Measurements from ENCODE around the gene UBA1.

Gene UBA1

DNA sequence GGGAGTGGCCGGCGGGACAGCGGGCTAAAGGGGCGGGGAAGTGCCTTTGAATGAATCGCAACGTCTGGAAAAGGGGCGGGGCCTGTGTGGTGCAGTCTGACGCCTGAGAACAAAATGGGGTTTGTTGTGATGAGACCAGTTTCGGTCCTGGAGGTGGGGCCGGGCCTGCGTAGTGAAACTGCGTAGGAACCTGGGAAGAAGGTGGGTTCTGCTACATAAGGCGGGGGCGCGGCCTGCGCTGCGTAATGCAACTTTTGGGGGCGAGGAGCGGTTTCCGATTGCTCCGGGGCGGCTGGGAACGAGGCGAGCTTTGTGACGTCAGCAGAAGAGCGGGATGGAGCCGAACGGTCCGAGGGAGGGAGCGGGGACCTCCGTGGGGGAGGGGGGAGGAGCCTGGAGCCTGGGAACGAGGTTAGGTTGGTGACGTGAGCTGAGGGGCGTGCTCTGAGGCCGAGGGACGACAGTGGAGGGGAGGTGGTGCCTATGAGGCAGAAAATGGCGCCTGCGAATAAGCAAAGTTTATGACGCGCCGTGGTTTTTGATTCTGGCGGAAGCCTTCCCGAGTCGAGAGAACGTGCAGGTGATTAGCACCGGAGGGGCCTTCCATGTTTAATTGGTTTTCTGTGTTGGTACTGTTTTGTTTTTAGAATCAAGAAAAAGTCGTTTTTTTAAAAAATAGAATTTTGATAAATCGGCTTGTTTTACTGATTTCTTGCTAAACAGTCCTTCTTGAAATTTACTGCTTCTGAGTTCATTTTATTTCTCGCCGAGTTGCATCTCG, 39.9 kb downstream of the UBA1 start:
- H3K9ac ChIP-seq (ENCODE audit: low read length) = peak overlapping the region; percentile 94
- peak overlapping the region; percentile 67 for H3K4me2 ChIP-seq (ENCODE audit: low read length)
- H3K4me3 ChIP-seq (ENCODE audit: low read depth, low read length, poor library complexity, severe bottlenecking) = peak overlapping the region; percentile 87
- H3K27ac ChIP-seq (ENCODE audit: low read depth, low read length, poor library complexity, severe bottlenecking) = peak overlapping the region; percentile 93
- H2AFZ ChIP-seq (ENCODE audit: low read length) = no peak overlapping the region
- no peaks in the 10 kb centered on the region for H3K27me3 ChIP-seq (ENCODE audit: insufficient read depth, low read length)
- H3K36me3 ChIP-seq (ENCODE audit: insufficient read depth, low read length) = peaks cover 12% of the 10 kb centered on the region
- H3K4me1 ChIP-seq (ENCODE audit: insufficient read depth, low read length, severe bottlenecking) = peaks cover 33% of the 10 kb centered on the region
- H3K79me2 ChIP-seq (ENCODE audit: insufficient read depth, low read length) = peaks cover 36% of the 10 kb centered on the region
- no peaks in the 10 kb centered on the region for H4K20me1 ChIP-seq (ENCODE audit: insufficient read depth, low read length)
- H3F3A ChIP-seq (ENCODE audit: insufficient read depth, low read length) = peaks cover 4% of the 10 kb centered on the region; the same call in 1 of the 2 replicates
- H3K9me2 ChIP-seq (ENCODE audit: low read depth, low read length) = no peaks in the 10 kb centered on the region
- TF ChIP-seq, protein P1, sequence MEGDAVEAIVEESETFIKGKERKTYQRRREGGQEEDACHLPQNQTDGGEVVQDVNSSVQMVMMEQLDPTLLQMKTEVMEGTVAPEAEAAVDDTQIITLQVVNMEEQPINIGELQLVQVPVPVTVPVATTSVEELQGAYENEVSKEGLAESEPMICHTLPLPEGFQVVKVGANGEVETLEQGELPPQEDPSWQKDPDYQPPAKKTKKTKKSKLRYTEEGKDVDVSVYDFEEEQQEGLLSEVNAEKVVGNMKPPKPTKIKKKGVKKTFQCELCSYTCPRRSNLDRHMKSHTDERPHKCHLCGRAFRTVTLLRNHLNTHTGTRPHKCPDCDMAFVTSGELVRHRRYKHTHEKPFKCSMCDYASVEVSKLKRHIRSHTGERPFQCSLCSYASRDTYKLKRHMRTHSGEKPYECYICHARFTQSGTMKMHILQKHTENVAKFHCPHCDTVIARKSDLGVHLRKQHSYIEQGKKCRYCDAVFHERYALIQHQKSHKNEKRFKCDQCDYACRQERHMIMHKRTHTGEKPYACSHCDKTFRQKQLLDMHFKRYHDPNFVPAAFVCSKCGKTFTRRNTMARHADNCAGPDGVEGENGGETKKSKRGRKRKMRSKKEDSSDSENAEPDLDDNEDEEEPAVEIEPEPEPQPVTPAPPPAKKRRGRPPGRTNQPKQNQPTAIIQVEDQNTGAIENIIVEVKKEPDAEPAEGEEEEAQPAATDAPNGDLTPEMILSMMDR (IDR thresholded peaks at IDR 0.05; ENCODE audit: low read length) = no peak
- no peak for TF ChIP-seq EZH2 (IDR thresholded peaks at IDR 0.05; ENCODE audit: borderline replicate concordance, low read length)
- H3K9me3 ChIP-seq (ENCODE audit: low read length) = no peaks in the 10 kb centered on the region

DNA sequence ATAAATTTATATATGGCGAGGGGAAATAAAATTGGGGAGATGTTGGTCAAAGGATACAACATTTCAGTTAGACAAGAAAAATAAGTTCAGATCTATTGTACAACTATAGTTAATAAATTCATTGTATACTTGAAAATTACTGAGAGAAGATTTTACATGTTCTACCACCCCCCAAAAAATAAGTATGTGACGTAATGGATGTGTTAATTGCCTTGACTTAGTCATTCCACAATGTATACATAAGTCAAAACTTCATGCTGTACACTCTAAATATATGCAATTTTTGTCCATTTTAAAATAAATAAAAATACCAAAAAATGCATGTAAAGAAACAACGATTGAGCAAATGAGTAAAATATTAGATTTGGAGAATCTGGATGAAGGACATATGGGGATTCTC, 41.0 kb downstream of the UBA1 start:
- no peak for TF ChIP-seq EZH2 (IDR thresholded peaks at IDR 0.05; ENCODE audit: borderline replicate concordance, low read length)
- TF ChIP-seq, protein P1 (IDR thresholded peaks at IDR 0.05; ENCODE audit: low read length) = no peak
- peaks cover 4% of the 10 kb centered on the region; the same call in 1 of the 2 replicates for H3F3A ChIP-seq (ENCODE audit: insufficient read depth, low read length)
- peak overlapping the region; percentile 87 for H3K4me3 ChIP-seq (ENCODE audit: low read depth, low read length, poor library complexity, severe bottlenecking)

DNA sequence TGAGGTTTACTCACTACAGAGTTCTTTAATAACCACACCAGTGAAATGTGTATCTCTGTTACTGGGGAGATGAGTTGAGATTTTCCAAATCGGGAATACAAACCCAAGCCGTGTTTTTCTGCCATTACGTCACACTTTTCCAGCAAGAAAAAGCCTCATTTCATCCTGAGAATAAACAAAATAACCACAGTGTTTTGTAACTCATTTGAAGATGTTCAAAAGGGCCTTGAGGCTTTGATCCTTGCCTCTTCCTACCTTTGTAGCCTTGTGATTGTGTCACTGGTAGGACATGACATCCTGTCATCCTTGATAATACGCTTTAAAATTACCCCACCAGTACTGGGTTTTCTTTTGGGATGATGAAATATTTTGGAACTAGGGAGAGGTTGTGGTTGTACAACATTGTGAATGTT, 42.1 kb downstream of the UBA1 start:
- no peak overlapping the region for H3K27ac ChIP-seq (ENCODE audit: low read depth, low read length, poor library complexity, severe bottlenecking)
- peaks cover 33% of the 10 kb centered on the region for H3K4me1 ChIP-seq (ENCODE audit: insufficient read depth, low read length, severe bottlenecking)
- no peak overlapping the region for H2AFZ ChIP-seq (ENCODE audit: low read length)
- peaks cover 36% of the 10 kb centered on the region for H3K79me2 ChIP-seq (ENCODE audit: insufficient read depth, low read length)
- no peak overlapping the region for H3K4me2 ChIP-seq (ENCODE audit: low read length)
- peaks cover 15% of the 10 kb centered on the region for H3K36me3 ChIP-seq (ENCODE audit: insufficient read depth, low read length)
- no peak overlapping the region for H3K4me3 ChIP-seq (ENCODE audit: low read depth, low read length, poor library complexity, severe bottlenecking)
- peaks cover 4% of the 10 kb centered on the region; the same call in 1 of the 2 replicates for H3F3A ChIP-seq (ENCODE audit: insufficient read depth, low read length)
- no peaks in the 10 kb centered on the region for H3K9me2 ChIP-seq (ENCODE audit: low read depth, low read length)
- no peaks in the 10 kb centered on the region for H4K20me1 ChIP-seq (ENCODE audit: insufficient read depth, low read length)
- H3K27me3 ChIP-seq (ENCODE audit: insufficient read depth, low read length) = no peaks in the 10 kb centered on the region
- H3K9ac ChIP-seq (ENCODE audit: low read length) = no peak overlapping the region
- no peak for TF ChIP-seq EZH2 (IDR thresholded peaks at IDR 0.05; ENCODE audit: borderline replicate concordance, low read length)
- TF ChIP-seq, protein P1 (IDR thresholded peaks at IDR 0.05; ENCODE audit: low read length) = no peak
- no peaks in the 10 kb centered on the region for H3K9me3 ChIP-seq (ENCODE audit: low read length)

More for the DNA sequence above, 41.0 kb downstream of the UBA1 start:
- H2AFZ ChIP-seq (ENCODE audit: low read length) = no peak overlapping the region
- no peaks in the 10 kb centered on the region for H3K27me3 ChIP-seq (ENCODE audit: insufficient read depth, low read length)
- peaks cover 36% of the 10 kb centered on the region for H3K79me2 ChIP-seq (ENCODE audit: insufficient read depth, low read length)
- peaks cover 8% of the 10 kb centered on the region; the same call in 1 of the 2 replicates for H3K36me3 ChIP-seq (ENCODE audit: insufficient read depth, low read length)
- peak overlapping the region; percentile 93 for H3K27ac ChIP-seq (ENCODE audit: low read depth, low read length, poor library complexity, severe bottlenecking)
- no peaks in the 10 kb centered on the region for H4K20me1 ChIP-seq (ENCODE audit: insufficient read depth, low read length)
- peak overlapping the region; percentile 94 for H3K9ac ChIP-seq (ENCODE audit: low read length)
- no peaks in the 10 kb centered on the region for H3K9me3 ChIP-seq (ENCODE audit: low read length)
- no peaks in the 10 kb centered on the region for H3K9me2 ChIP-seq (ENCODE audit: low read depth, low read length)
- peak overlapping the region; percentile 67 for H3K4me2 ChIP-seq (ENCODE audit: low read length)
- peaks cover 33% of the 10 kb centered on the region for H3K4me1 ChIP-seq (ENCODE audit: insufficient read depth, low read length, severe bottlenecking)

All from OCI-LY1 (cell line).